Tibial artery (tissue), 4 donors: Measurements from ENCODE around the gene COX14.

Experiments used
- DNase-seq, 2 donors: peaks; one replicate each; pipeline ENCODE4 v3.0.0-alpha.2; 2019
- H3K27ac ChIP-seq, 2 donors: fragments of 200-600 bp; sonication (generic) in 1 of 2; 1 replicate in 1 of 2; 2 replicates in 1 of 2; pipeline ENCODE4 v1.5.1; 2018 to 2019; ENCODE audit warnings: mild to moderate bottlenecking in 1 of 2
- H3K27me3 ChIP-seq, 2 donors: fragments of 200-600 bp; sonication (generic) in 1 of 2; one replicate each; pipeline versions ENCODE4 v1.5.1 to v1.6.0; 2016 to 2019
- H3K36me3 ChIP-seq, 3 donors: fragments of 200-600 bp; sonication (generic) in 2 of 3; one replicate each; pipeline ENCODE4 v1.5.1; 2016 to 2019; ENCODE audit warnings: mild to moderate bottlenecking in 2 of 3
- H3K4me1 ChIP-seq, 4 donors: fragments of 200-600 bp; sonication (generic) in 2 of 4; 1 replicate in 3 of 4; 2 replicates in 1 of 4; pipeline ENCODE4 v1.5.1; 2016 to 2019
- H3K4me3 ChIP-seq, 2 donors: fragments of 200-600 bp; sonication (generic) in 1 of 2; 1 replicate in 1 of 2; 2 replicates in 1 of 2; pipeline ENCODE4 v1.5.1; 2018 to 2019; ENCODE audit warnings: mild to moderate bottlenecking in 2 of 2
- H3K9me3 ChIP-seq, 3 donors: fragments of 200-600 bp; sonication (generic) in 1 of 3; one replicate each; pipeline ENCODE4 v1.5.1; 2016 to 2019
- CTCF ChIP-seq, 2 experiments: fragments of 200-600 bp in 1 of 2; fragments of 450-650 bp in 1 of 2; IDR thresholded peaks; one replicate each; pipeline ENCODE4 v1.5.1; 2017 to 2019; ENCODE audit warnings: antibody characterized with exemption in 2 of 2, mild to moderate bottlenecking in 1 of 2, moderate library complexity in 1 of 2
- intact Hi-C: fragments of 100-400 bp; cut with DNase I; formaldehyde crosslinking; loops from one replicate; pipeline ENCODE4 v1.15.0; 2023; ENCODE audit warnings: low total_unique reads

The COX14 gene

GRCh38 chr12:50119387-50119786 lies 7.4 kb downstream of the COX14 start:
- Histone ChIP-seq H3K27me3 (no peaks in the 10 kb centered on the region), H3K4me3 (no peak overlapping the region), H3K9me3 (no peaks in the 10 kb centered on the region), H3K36me3 (peaks cover 3 to 53% (median 38%) of the 10 kb centered on the region in 3 donors), H3K4me1 (peaks cover 0 to 41% (median 27%) of the 10 kb centered on the region in 4 donors), H3K27ac (no peak overlapping the region)
- no peak for DNase-seq
- intact Hi-C loops: no loop called here
- no peak for TF ChIP-seq CTCF (IDR thresholded peaks at IDR 0.05)

- H3K4me3 ChIP-seq: no peak overlapping the region
- DNase-seq: no peak
- H3K27ac ChIP-seq: no peak overlapping the region
- H3K9me3 ChIP-seq: no peaks in the 10 kb centered on the region
- intact Hi-C loops: no loop called here
- TF ChIP-seq CTCF (IDR thresholded peaks at IDR 0.05): no peak
- no peaks in the 10 kb centered on the region for H3K27me3 ChIP-seq
- peaks cover 3 to 49% (median 38%) of the 10 kb centered on the region in 3 donors for H3K36me3 ChIP-seq
- peaks cover 0 to 39% (median 24%) of the 10 kb centered on the region in 4 donors for H3K4me1 ChIP-seq
Observed at GRCh38 chr12:50120521-50120920, 8.5 kb downstream of the COX14 start.

- Histone ChIP-seq H3K4me3 (no peak overlapping the region), H3K36me3 (peaks cover 3 to 46% (median 38%) of the 10 kb centered on the region in 3 donors), H3K27me3 (no peaks in the 10 kb centered on the region), H3K9me3 (no peaks in the 10 kb centered on the region), H3K27ac (no peak overlapping the region), H3K4me1 (peaks cover 0 to 39% (median 22%) of the 10 kb centered on the region in 4 donors)
- no peak for TF ChIP-seq CTCF (IDR thresholded peaks at IDR 0.05)
- DNase-seq: no peak
- intact Hi-C loops: no loop called here
Observed at GRCh38 chr12:50120953-50121352, 8.9 kb downstream of the COX14 start.

GRCh38 chr12:50121641-50122040 lies 9.6 kb downstream of the COX14 start:
- H3K4me1 ChIP-seq: peaks cover 0 to 33% (median 19%) of the 10 kb centered on the region in 4 donors
- no peak for DNase-seq
- no peaks in the 10 kb centered on the region for H3K27me3 ChIP-seq
- no peak overlapping the region for H3K27ac ChIP-seq
- no peak for TF ChIP-seq CTCF (IDR thresholded peaks at IDR 0.05)
- H3K9me3 ChIP-seq: no peaks in the 10 kb centered on the region
- H3K4me3 ChIP-seq: no peak overlapping the region
- peaks cover 3 to 47% (median 38%) of the 10 kb centered on the region in 3 donors for H3K36me3 ChIP-seq
- intact Hi-C loops: no loop called here

- TF ChIP-seq CTCF (IDR thresholded peaks at IDR 0.05): no peak
- no peak overlapping the region for H3K4me3 ChIP-seq
- DNase-seq: no peak
- no peaks in the 10 kb centered on the region for H3K9me3 ChIP-seq
- peaks cover 3 to 63% (median 45%) of the 10 kb centered on the region in 3 donors for H3K36me3 ChIP-seq
- no peaks in the 10 kb centered on the region for H3K27me3 ChIP-seq
- no peak overlapping the region for H3K27ac ChIP-seq
- intact Hi-C loops: no loop called here
- peaks cover 0 to 18% (median 6%) of the 10 kb centered on the region in 4 donors for H3K4me1 ChIP-seq
Observed at GRCh38 chr12:50123203-50123602, 11.2 kb downstream of the COX14 start.

- no peak for TF ChIP-seq CTCF (IDR thresholded peaks at IDR 0.05)
- Histone ChIP-seq H3K4me1 (peaks cover 0 to 8% (median 1%) of the 10 kb centered on the region in 4 donors), H3K9me3 (no peaks in the 10 kb centered on the region), H3K4me3 (no peak overlapping the region), H3K27ac (no peak overlapping the region), H3K27me3 (no peaks in the 10 kb centered on the region), H3K36me3 (peaks cover 20 to 64% (median 46%) of the 10 kb centered on the region in 3 donors)
- intact Hi-C loops: no loop called here
- no peak for DNase-seq
Observed at GRCh38 chr12:50127546-50127945, 15.5 kb downstream of the COX14 start.
